ENCODE results near the gene PPDPF. TPM values are rescaled to one million over a fixed set of nuclear protein-coding genes. Genes with fewer than 3 reads are reported as not detected.

The PPDPF gene
- total RNA-seq, 4 donors from 2014 or later, result 151 to 352 (median 299) TPM

GRCh38 chr20:63563225-63563935 lies 42.8 kb downstream of the PPDPF start:
- Histone ChIP-seq H3K27me3 (no peaks in the 10 kb centered on the region), H3K36me3 (peaks cover 77% of the 10 kb centered on the region), H3K27ac (no peak overlapping the region), H3K9me3 (no peaks in the 10 kb centered on the region), H3K4me1 (peaks cover 3% of the 10 kb centered on the region), H3K4me3 (no peak overlapping the region)
- 96% methylated on average over 14 of the region's 55 CpGs for WGBS
- no peak for TF ChIP-seq POLR2AphosphoS5 (IDR thresholded peaks at IDR 0.05)
- no peak for TF ChIP-seq POLR2A (IDR thresholded peaks at IDR 0.05)
- no peak for TF ChIP-seq EP300 (IDR thresholded peaks at IDR 0.05)
- TF ChIP-seq CTCF (IDR thresholded peaks at IDR 0.05), result no peak
- no peak for DNase-seq (ENCODE audit: low spot score in 2 of 2)

GRCh38 chr20:63564036-63564810 lies 43.7 kb downstream of the PPDPF start:
- no peak for DNase-seq (ENCODE audit: low spot score in 2 of 2)
- Histone ChIP-seq H3K27me3 (no peaks in the 10 kb centered on the region), H3K27ac (no peak overlapping the region), H3K4me3 (no peak overlapping the region), H3K36me3 (peaks cover 71% of the 10 kb centered on the region), H3K4me1 (peaks cover 3% of the 10 kb centered on the region), H3K9me3 (no peaks in the 10 kb centered on the region)
- no peak for TF ChIP-seq EP300 (IDR thresholded peaks at IDR 0.05)
- TF ChIP-seq CTCF (IDR thresholded peaks at IDR 0.05), result no peak
- TF ChIP-seq POLR2A (IDR thresholded peaks at IDR 0.05), result no peak
- TF ChIP-seq POLR2AphosphoS5 (IDR thresholded peaks at IDR 0.05), result no peak
- 97% methylated on average over 27 of the region's 62 CpGs for WGBS

GRCh38 chr20:63565021-63565698 lies 44.6 kb downstream of the PPDPF start:
- WGBS, result 93% methylated on average over 44 of the region's 61 CpGs
- no peak for DNase-seq (ENCODE audit: low spot score in 2 of 2)
- Histone ChIP-seq H3K4me1 (peaks cover 3% of the 10 kb centered on the region), H3K36me3 (peaks cover 65% of the 10 kb centered on the region), H3K4me3 (no peak overlapping the region), H3K9me3 (no peaks in the 10 kb centered on the region), H3K27ac (no peak overlapping the region), H3K27me3 (no peaks in the 10 kb centered on the region)
- TF ChIP-seq CTCF (IDR thresholded peaks at IDR 0.05) (no peak), POLR2AphosphoS5 (IDR thresholded peaks at IDR 0.05) (no peak), POLR2A (IDR thresholded peaks at IDR 0.05) (no peak), EP300 (IDR thresholded peaks at IDR 0.05) (no peak)

- Histone ChIP-seq H3K27ac (no peak overlapping the region), H3K9me3 (no peaks in the 10 kb centered on the region), H3K4me3 (no peak overlapping the region), H3K27me3 (no peaks in the 10 kb centered on the region), H3K36me3 (peaks cover 59% of the 10 kb centered on the region), H3K4me1 (peaks cover 3% of the 10 kb centered on the region)
- TF ChIP-seq POLR2AphosphoS5 (IDR thresholded peaks at IDR 0.05) (no peak), POLR2A (IDR thresholded peaks at IDR 0.05) (no peak), CTCF (IDR thresholded peaks at IDR 0.05) (no peak), EP300 (IDR thresholded peaks at IDR 0.05) (no peak)
- DNase-seq (ENCODE audit: low spot score in 2 of 2), result no peak
- WGBS, result 96% methylated on average over 24 of the region's 43 CpGs
Measured at GRCh38 chr20:63565699-63566335, 45.3 kb downstream of the PPDPF start.

All from suprapubic skin (tissue), 4 donors.